WI38 (cell line): ENCODE results near the gene PLAGL2.
A peak's percentile ranks its signal among the peaks of the same experiment; 100 is the strongest.

Source experiments
- H3K4me3 ChIP-seq: 2 replicates; pipeline ENCODE4 v1.5.1; 2011; ENCODE audit warnings: low read depth, mild to moderate bottlenecking, control low read depth, low read length
- CTCF ChIP-seq: IDR thresholded peaks from 2 replicates; pipeline ENCODE4 v1.5.1; 2012; ENCODE audit warnings: low read depth, mild to moderate bottlenecking, control low read depth, low read length

Gene PLAGL2

GRCh38 chr20:32191873-32192272 lies 15.7 kb downstream of the PLAGL2 start:
- TF ChIP-seq CTCF, result no peak
- H3K4me3 ChIP-seq, result no peak overlapping the region

DNA sequence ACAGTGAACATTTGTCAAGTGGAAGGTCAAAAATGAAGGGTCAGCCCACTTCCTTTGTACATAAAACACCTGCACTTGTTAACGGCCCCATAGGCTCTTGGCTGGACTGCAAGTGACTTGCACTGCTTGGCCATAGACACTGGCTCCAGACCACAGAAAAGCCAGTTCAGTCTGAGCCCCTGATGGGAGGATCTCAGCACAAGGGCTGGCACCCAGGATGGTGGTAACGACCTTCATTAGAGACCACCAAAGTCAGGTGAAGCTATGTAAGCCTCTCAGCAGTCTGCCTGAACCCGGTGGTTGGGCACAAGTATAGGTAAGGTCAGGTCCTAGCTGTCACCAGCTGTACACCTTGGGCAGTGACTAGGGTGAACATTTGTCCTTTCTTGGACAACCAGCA lies 16.1 kb downstream of the PLAGL2 start:
- no peak overlapping the region for H3K4me3 ChIP-seq
- no peak for TF ChIP-seq CTCF

- TF ChIP-seq CTCF, result no peak
- H3K4me3 ChIP-seq, result peak overlapping the region; percentile 60
Observed at GRCh38 chr20:32190616-32191415, 16.7 kb downstream of the PLAGL2 start.

- no peak for TF ChIP-seq CTCF
- H3K4me3 ChIP-seq, result peak overlapping the region; percentile 60
Observed at GRCh38 chr20:32189691-32190615, 17.6 kb downstream of the PLAGL2 start.

- TF ChIP-seq CTCF, result no peak
- H3K4me3 ChIP-seq, result peak overlapping the region; percentile 60
Observed at GRCh38 chr20:32189123-32189410, 18.5 kb downstream of the PLAGL2 start.

GRCh38 chr20:32188376-32189122 lies 19.0 kb downstream of the PLAGL2 start:
- TF ChIP-seq CTCF, result no peak
- no peak overlapping the region for H3K4me3 ChIP-seq
